Caki2 (cell line): Measurements from ENCODE around the gene SFXN3. TPM values are rescaled to one million over a fixed set of nuclear protein-coding genes. Genes with fewer than 3 reads are reported as not detected.

Experiments
- DNase-seq: peaks from one replicate; pipeline ENCODE4 v3.0.0-alpha.2; 2015; ENCODE audit warnings: low read depth
- in situ Hi-C: cut with HindIII; loops from 2 replicates; pipeline ENCODE4 v1.10.0; 2016; ENCODE audit warnings: low sequenced_read_pairs, low pct_unique_long_range_greater_than_20kb, mixed read lengths
- total RNA-seq: library from RNA; depleted of rRNA; stranded (reverse); fragments of >200 nt; shearing (Covaris generic); gene quantifications from 2 replicates; pipeline ENCODE4 v1.2.3, GENCODE V29; 2014; ENCODE audit warnings: low replicate concordance; rRNA removed

The SFXN3 gene
- 46.5 and 48.4 TPM in 2 replicates for total RNA-seq

- peak; percentile 85 for DNase-seq
- in situ Hi-C loops, result no loop called here
Measured at GRCh38 chr10:101031128-101031795, at the start of gene SFXN3, which contains the start of gene PDZD7. Gene SFXN3, plus strand, starts transcription at chr10:101031234. Its CDS starts 3,461 bp downstream, at chr10:101034695. Gene PDZD7, minus strand, starts transcription at chr10:101031129. Its CDS starts 910 bp downstream, at chr10:101030219.

GRCh38 chr10:100982916-100983830 lies 47.9 kb upstream of the SFXN3 start:
- in situ Hi-C loops, result no loop called here
- no peak for DNase-seq

GRCh38 chr10:100983868-100984671 lies 47.0 kb upstream of the SFXN3 start:
- in situ Hi-C loops, result no loop called here

GRCh38 chr10:100984672-100985177 lies 46.3 kb upstream of the SFXN3 start:
- in situ Hi-C loops, result no loop called here
- DNase-seq, result no peak

More at GRCh38 chr10:100983868-100984671, 47.0 kb upstream of the SFXN3 start:
- no peak for DNase-seq

- DNase-seq, result no peak
- in situ Hi-C loops, result no loop called here
Measured at GRCh38 chr10:100985336-100985735, 45.7 kb upstream of the SFXN3 start.

GRCh38 chr10:100986623-100986951 lies 44.4 kb upstream of the SFXN3 start:
- DNase-seq, result no peak
- in situ Hi-C loops, result no loop called here

- in situ Hi-C loops, result no loop called here
- DNase-seq, result peak; percentile 71
Measured at GRCh38 chr10:100986952-100987684, 43.9 kb upstream of the SFXN3 start, which contains the start of the genes MRPL43 and TWNK. Gene MRPL43, minus strand, starts transcription at chr10:100987497. Its CDS starts 54 bp downstream, at chr10:100987443. Gene TWNK, plus strand, starts transcription at chr10:100987543. Its CDS starts 668 bp downstream, at chr10:100988211.

- in situ Hi-C loops, result no loop called here
- no peak for DNase-seq
Measured at GRCh38 chr10:100987685-100988049, 43.4 kb upstream of the SFXN3 start.

GRCh38 chr10:100988166-100988565 lies 42.9 kb upstream of the SFXN3 start:
- in situ Hi-C loops, result no loop called here
- DNase-seq, result no peak

GRCh38 chr10:100989088-100989487 lies 41.9 kb upstream of the SFXN3 start:
- in situ Hi-C loops, result no loop called here
- no peak for DNase-seq

GRCh38 chr10:100993986-100994708 lies 36.9 kb upstream of the SFXN3 start:
- DNase-seq, result peak; percentile 42
- in situ Hi-C loops, result no loop called here

- DNase-seq, result no peak
- in situ Hi-C loops, result no loop called here
Measured at GRCh38 chr10:100995181-100995580, 35.9 kb upstream of the SFXN3 start.

GRCh38 chr10:100996678-100997359 lies 34.2 kb upstream of the SFXN3 start:
- in situ Hi-C loops, result no loop called here
- peak; percentile 47 for DNase-seq

- DNase-seq, result peak; percentile 82
- in situ Hi-C loops, result no loop called here
Measured at GRCh38 chr10:100997360-100998182, 33.5 kb upstream of the SFXN3 start.

- in situ Hi-C loops, result no loop called here
- peak; percentile 85 for DNase-seq
Measured at GRCh38 chr10:100998183-100998990, 32.6 kb upstream of the SFXN3 start.
